GM08714 (cell line): ENCODE data around the gene SETMAR.

Experiments used
- H3K4me3 ChIP-seq: fragments of 200-500 bp; sonication (Bioruptor generic); 2 replicates; pipeline ENCODE4 v1.5.1; 2014; ENCODE audit warnings: mild to moderate bottlenecking, low read length, inconsistent platforms
- ZNF274 ChIP-seq: IDR thresholded peaks from 2 replicates; pipeline ENCODE4 v1.6.1; 2012; ENCODE audit warnings: mild to moderate bottlenecking, low read depth, low read length

The SETMAR gene

DNA sequence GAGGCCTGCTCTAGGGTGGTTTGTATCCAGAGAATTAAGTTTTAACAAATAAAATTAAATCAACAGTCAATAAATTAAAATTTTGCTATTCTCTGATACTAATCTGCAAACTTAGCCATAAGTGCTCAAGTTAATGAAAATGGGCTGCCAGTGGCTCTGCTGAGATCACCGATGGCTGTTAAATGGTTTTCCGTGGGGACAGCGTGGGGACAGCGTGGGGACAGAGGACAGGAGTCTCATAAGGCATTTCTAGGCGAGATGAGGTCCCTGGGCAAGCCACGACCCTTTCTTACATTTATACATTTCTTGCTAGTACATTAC lies 53.0 kb downstream of the SETMAR start:
- no peak overlapping the region for H3K4me3 ChIP-seq
- no peak for TF ChIP-seq ZNF274

DNA sequence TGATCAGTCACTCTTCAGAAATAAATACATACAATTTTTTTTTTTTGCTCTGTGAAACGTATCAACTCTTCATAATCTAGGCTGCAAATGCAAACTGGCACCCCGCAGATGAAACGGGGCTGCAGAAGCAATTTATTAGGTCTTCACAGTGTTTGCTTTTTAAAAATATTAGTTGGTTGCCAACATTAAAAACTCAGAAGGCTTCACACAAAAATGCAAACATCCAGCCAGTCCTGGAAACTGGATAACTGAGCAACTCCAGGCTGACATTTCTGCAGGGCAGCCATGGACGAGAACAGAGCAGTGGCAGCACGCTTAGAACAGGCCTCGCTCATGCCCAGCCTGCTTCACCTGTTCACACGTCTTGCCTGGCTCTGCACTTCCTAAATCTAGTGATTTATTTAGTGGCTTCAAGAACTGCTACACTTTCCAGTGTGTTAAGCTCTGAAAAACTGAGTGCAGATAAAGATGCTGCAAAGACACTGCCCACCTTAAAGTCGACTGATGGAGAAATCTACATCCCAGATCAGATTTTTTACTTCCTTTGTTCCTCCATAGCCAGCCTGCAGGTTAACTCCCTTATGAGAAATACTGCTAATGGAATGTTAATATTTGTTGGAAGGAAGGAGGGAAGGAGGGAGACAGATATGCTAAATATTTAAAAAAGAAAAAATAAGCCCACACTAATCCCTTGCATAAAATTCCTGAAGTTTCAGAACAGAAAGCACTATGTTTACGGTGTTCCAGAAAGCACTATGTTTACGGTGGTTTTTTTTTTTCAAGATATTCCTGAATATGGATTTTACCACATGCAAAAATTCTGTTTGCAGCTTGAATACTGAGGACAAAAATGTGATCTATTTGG lies 53.6 kb downstream of the SETMAR start:
- no peak for TF ChIP-seq ZNF274
- H3K4me3 ChIP-seq: no peak overlapping the region

DNA sequence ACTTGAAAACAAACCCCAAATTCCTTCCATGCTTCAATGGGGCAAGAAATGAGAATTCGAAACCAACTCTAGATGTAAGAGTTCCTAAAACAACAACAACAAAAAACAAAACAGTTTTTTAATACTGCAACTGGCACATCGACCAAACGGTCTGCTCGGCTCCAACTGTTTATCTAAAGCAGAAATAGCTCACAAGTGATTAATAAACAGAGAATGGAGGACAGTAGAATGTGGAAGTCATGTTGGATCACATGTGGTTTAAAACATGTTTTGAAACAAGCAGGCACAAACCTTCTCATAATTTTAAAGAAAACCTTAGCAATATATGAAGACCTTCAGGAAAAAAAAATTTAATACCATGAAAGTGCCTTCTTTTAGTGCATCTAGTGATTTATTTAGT lies 55.1 kb downstream of the SETMAR start:
- TF ChIP-seq ZNF274: no peak
- H3K4me3 ChIP-seq: no peak overlapping the region

DNA sequence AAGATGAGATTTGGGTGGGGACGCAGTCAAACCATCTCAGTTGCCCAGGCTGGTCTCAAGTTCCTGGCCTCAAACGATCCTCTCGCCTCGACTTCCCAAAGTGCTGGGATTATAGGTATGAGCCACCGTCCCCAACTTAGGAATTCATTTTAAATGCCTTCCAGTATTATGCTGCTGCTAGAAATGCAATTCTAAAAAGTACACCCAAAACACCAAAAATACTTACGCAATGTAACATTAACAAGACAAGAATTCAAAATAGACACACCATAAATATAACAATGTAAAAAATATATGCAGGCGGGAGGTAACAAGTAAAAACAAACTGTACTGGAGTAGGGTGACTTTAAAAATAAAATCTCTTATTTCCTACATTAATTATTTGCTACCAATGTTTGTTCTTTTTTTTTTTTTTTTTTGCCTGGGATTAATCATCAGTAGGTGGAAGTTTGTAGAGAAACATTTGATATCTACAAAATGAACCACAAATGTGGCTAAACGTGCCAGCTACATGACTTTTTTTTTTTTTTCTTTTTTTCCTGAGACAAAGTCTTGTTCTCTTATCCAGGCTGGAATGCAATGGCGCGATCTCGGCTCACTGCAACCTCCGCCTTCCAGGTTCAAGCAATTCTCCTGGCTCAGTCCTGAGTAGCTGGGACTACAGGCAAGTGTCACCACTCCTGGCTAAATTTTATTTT lies 56.8 kb downstream of the SETMAR start:
- TF ChIP-seq ZNF274: no peak
- no peak overlapping the region for H3K4me3 ChIP-seq

DNA sequence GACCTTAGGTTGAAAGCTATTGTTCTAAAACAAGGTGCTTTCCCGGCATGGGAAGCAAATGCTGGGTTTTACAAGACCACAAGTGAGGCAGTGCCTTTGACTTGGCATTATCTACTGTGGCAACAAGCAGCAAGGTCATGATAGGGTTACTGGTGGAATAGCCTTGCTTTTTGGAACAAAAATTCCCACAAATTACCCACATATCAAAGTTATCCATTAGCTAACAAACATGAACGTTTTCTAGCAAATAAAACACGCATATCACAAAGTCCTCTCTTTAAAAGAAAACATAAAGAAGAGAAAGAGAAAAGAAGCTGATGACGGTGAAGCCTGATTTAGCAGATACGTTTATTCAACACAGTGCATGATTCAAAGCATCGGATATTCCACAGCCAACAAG lies 57.6 kb downstream of the SETMAR start:
- TF ChIP-seq ZNF274: no peak
- no peak overlapping the region for H3K4me3 ChIP-seq

DNA sequence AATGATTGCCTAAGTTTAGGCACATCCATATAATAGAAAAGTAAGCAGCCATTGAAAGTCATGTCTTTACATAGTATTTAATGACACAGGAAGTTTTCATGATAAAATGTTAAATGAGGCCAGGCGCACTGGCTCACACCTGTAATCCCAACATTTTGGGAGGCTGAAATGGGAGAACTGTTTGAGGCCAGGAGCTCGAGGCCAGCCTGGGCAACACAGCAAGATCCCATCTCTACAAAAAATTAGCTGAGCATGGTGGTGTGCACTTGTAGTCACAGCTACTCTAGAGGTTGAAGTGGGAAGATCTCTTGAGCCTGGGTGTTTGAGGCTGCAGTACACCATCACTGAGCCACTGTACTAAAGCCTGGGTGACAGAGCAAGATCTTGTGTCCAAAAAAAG lies 59.4 kb downstream of the SETMAR start:
- no peak overlapping the region for H3K4me3 ChIP-seq
- no peak for TF ChIP-seq ZNF274
